H1 (cell line): Measurements from ENCODE around the gene EDA. TPM values are rescaled to one million over a fixed set of nuclear protein-coding genes. Genes with fewer than 3 reads are reported as not detected.
A peak's percentile ranks its signal among the peaks of the same experiment; 100 is the strongest.

ENCODE experiments used
- CTCF ChIA-PET: fragments of 300-600 bp; sonication (Branson Sonifier 250); formaldehyde crosslinking; loops from one replicate; lab custom pipeline; 2021; ENCODE audit not compliant: partially characterized antibody; lab: Charles Lee
- POLR2A ChIA-PET: fragments of 300-600 bp; sonication (Branson Sonifier 250); formaldehyde crosslinking; loops from one replicate; lab custom pipeline; 2021; ENCODE audit warnings: inconsistent platforms; ENCODE audit not compliant: partially characterized antibody; lab: Charles Lee
- DNase-seq, 2 experiments: peaks; one replicate each; pipeline versions ENCODE4 v3.0.0 to v3.0.0-alpha.2; 2010 to 2022; ENCODE audit warnings: low spot score in 2 of 2, low read depth in 1 of 2, mixed read lengths in 1 of 2
- FAIRE-seq: peaks from 2 replicates; lab custom pipeline; 2011; peaks lifted over from hg19 to GRCh38; lab: Jason Lieb, UNC
- H2AFZ ChIP-seq: 2 replicates; pipeline ENCODE4 v1.8.1; 2012; ENCODE audit warnings: low read length, inconsistent platforms
- H2AK5ac ChIP-seq: 2 replicates; pipeline ENCODE4 v1.6.1; 2013; ENCODE audit warnings: low read depth, low read length
- H2BK120ac ChIP-seq: replicated peaks from 2 replicates; pipeline ENCODE3; 2013; ENCODE audit warnings: low read depth, low read length, inconsistent platforms
- H2BK12ac ChIP-seq: 2 replicates; pipeline ENCODE4 v1.6.1; 2013; ENCODE audit warnings: low read depth, low read length
- H2BK15ac ChIP-seq: 2 replicates; pipeline ENCODE4 v1.6.1; 2013; ENCODE audit warnings: low read length
- H2BK20ac ChIP-seq: 2 replicates; pipeline ENCODE4 v1.6.1; 2013; ENCODE audit warnings: low read length
- H2BK5ac ChIP-seq: 2 replicates; pipeline ENCODE4 v1.6.1; 2013; ENCODE audit warnings: low read depth, low read length
- H3K14ac ChIP-seq: 2 replicates; pipeline ENCODE4 v1.6.1; 2013; ENCODE audit warnings: inconsistent platforms; ENCODE audit not compliant: insufficient read length
- H3K18ac ChIP-seq: 2 replicates; pipeline ENCODE4 v1.6.1; 2013; ENCODE audit warnings: low read length; ENCODE audit errors: extremely low read depth
- H3K23ac ChIP-seq: 2 replicates; pipeline ENCODE4 v1.6.1; 2013; ENCODE audit warnings: inconsistent platforms; ENCODE audit not compliant: insufficient read length
- H3K23me2 ChIP-seq: 2 replicates; pipeline ENCODE4 v1.6.1; 2013; ENCODE audit warnings: low read depth, low read length
- H3K27ac ChIP-seq: 2 replicates; pipeline ENCODE4 v1.6.1; 2011; ENCODE audit warnings: low read depth, low read length, inconsistent platforms
- H3K27me3 ChIP-seq, 4 experiments: replicated peaks in 1 of 4; 1 replicate in 1 of 4; 2 replicates in 3 of 4; pipeline versions ENCODE4 v1.6.1 to v1.8.1; 2011 to 2013; ENCODE audit warnings: low read length in 3 of 4, mild to moderate bottlenecking in 3 of 4, inconsistent platforms in 2 of 4, mixed read lengths in 2 of 4, moderate library complexity in 1 of 4; ENCODE audit not compliant: control insufficient read depth in 3 of 4, insufficient read depth in 3 of 4; ENCODE audit errors: extremely low read depth in 1 of 4
- H3K36me3 ChIP-seq, 4 experiments: 2 replicates each; pipeline versions ENCODE4 v1.6.1 to v1.8.1; 2011 to 2013; ENCODE audit warnings: mild to moderate bottlenecking in 4 of 4, low read length in 3 of 4, moderate library complexity in 2 of 4, control low read depth in 1 of 4, inconsistent platforms in 1 of 4; ENCODE audit not compliant: insufficient read depth in 4 of 4, control insufficient read depth in 2 of 4
- H3K4ac ChIP-seq: replicated peaks from 2 replicates; pipeline ENCODE3; 2013; ENCODE audit warnings: low read length, low read depth, mixed read lengths, inconsistent platforms; ENCODE audit not compliant: insufficient read length
- H3K4me1 ChIP-seq, 4 experiments: replicated peaks in 1 of 4; 1 replicate in 1 of 4; 2 replicates in 3 of 4; pipeline versions ENCODE4 v1.6.1 to v1.8.1; 2011 to 2013; ENCODE audit warnings: low read length in 3 of 4, inconsistent platforms in 2 of 4, mixed read lengths in 1 of 4; ENCODE audit not compliant: insufficient read depth in 4 of 4, control insufficient read depth in 3 of 4
- H3K4me2 ChIP-seq, 2 experiments: 2 replicates each; pipeline versions ENCODE4 v1.6.1 to v1.8.1; 2011 to 2013; ENCODE audit warnings: low read depth in 2 of 2, low read length in 2 of 2, control low read depth in 1 of 2, inconsistent platforms in 1 of 2, mild to moderate bottlenecking in 1 of 2; ENCODE audit not compliant: insufficient read depth in 1 of 2
- H3K4me3 ChIP-seq, 4 experiments: fragments of 200-600, 300-600 bp in 1 of 4; sonication (generic), shearing (Covaris generic), sonication (Bioruptor Twin) in 1 of 4; 2 replicates each; pipeline versions ENCODE4 v1.5.1 to v1.8.1; 2011 to 2016; ENCODE audit warnings: low read length in 4 of 4, low read depth in 3 of 4, control low read depth in 2 of 4, inconsistent platforms in 2 of 4, mild to moderate bottlenecking in 2 of 4, mixed read lengths in 1 of 4, moderate library complexity in 1 of 4; ENCODE audit not compliant: insufficient read depth in 2 of 4; ENCODE audit errors: extremely low read depth in 1 of 4
- H3K56ac ChIP-seq: replicated peaks from 2 replicates; pipeline ENCODE3; 2013; ENCODE audit warnings: low read depth, mild to moderate bottlenecking, mixed read lengths, low read length, inconsistent platforms; ENCODE audit not compliant: insufficient read length
- H3K79me1 ChIP-seq: 2 replicates; pipeline ENCODE4 v1.6.1; 2013; ENCODE audit warnings: low read depth, low read length, control low read depth
- H3K79me2 ChIP-seq, 2 experiments: 2 replicates each; pipeline versions ENCODE4 v1.6.1 to v1.8.1; 2012 to 2013; ENCODE audit warnings: low read length in 2 of 2, mild to moderate bottlenecking in 2 of 2, inconsistent platforms in 1 of 2; ENCODE audit not compliant: insufficient read depth in 2 of 2, control insufficient read depth in 1 of 2
- H3K9ac ChIP-seq, 4 experiments: replicated peaks in 1 of 4; 1 replicate in 1 of 4; 2 replicates in 3 of 4; pipeline versions ENCODE4 v1.6.1 to v1.8.1; 2011 to 2013; ENCODE audit warnings: low read depth in 3 of 4, low read length in 3 of 4, control low read depth in 2 of 4, mild to moderate bottlenecking in 2 of 4, moderate library complexity in 2 of 4, inconsistent platforms in 1 of 4; ENCODE audit errors: extremely low read depth in 1 of 4
- H3K9me3 ChIP-seq, 2 experiments: 2 replicates each; pipeline versions ENCODE4 v1.6.1 to v1.8.1; 2012 to 2013; ENCODE audit warnings: mild to moderate bottlenecking in 2 of 2, moderate library complexity in 2 of 2, control low read depth in 1 of 2, inconsistent platforms in 1 of 2, low read depth in 1 of 2, low read length in 1 of 2, mixed read lengths in 1 of 2; ENCODE audit not compliant: insufficient read depth in 2 of 2
- H4K20me1 ChIP-seq, 2 experiments: replicated peaks in 1 of 2; 2 replicates each; pipeline versions ENCODE3 to v1.8.1; 2011 to 2013; ENCODE audit warnings: inconsistent platforms in 2 of 2, low read length in 2 of 2, mild to moderate bottlenecking in 1 of 2; ENCODE audit not compliant: insufficient read depth in 2 of 2, control insufficient read depth in 1 of 2
- H4K5ac ChIP-seq: 2 replicates; pipeline ENCODE4 v1.6.1; 2013; ENCODE audit warnings: low read length, low read depth, mixed read lengths, inconsistent platforms; ENCODE audit not compliant: insufficient read length
- H4K8ac ChIP-seq: 2 replicates; pipeline ENCODE4 v1.8.0; 2013; ENCODE audit warnings: mild to moderate bottlenecking, moderate library complexity, low read length, inconsistent platforms; ENCODE audit not compliant: insufficient read depth; ENCODE audit errors: extremely low read depth
- H4K91ac ChIP-seq: replicated peaks from 2 replicates; pipeline ENCODE3; 2013; ENCODE audit warnings: low read length, mixed read lengths, inconsistent platforms; ENCODE audit not compliant: insufficient read length
- CHD2 ChIP-seq: IDR thresholded peaks from 2 replicates; pipeline ENCODE4 v1.6.1; 2012; ENCODE audit warnings: low read length, improper control_type of control experiment
- WGBS, 2 experiments: shearing (Covaris generic) in 1 of 2; methylation state at CpG; one replicate each; pipeline versions ENCODE4 v1.1.6 to v1.1.7; 2013 to 2015; ENCODE audit warnings: low lambda C conversion rate in 2 of 2, mixed read lengths in 2 of 2, inconsistent platforms in 1 of 2, low coverage in 1 of 2, missing lambda C conversion rate in 1 of 2; ENCODE audit not compliant: insufficient replicate concordance in 2 of 2, insufficient coverage in 1 of 2, insufficient read length in 1 of 2; ENCODE audit errors: extremely low coverage in 1 of 2, missing lambda C conversion rate in 1 of 2; 5-methylcytosine and 5-hydroxymethylcytosine counted together
- polyA plus RNA-seq, 7 experiments: library from polyadenylated mRNA; depleted of rRNA in 3 of 7; stranded (reverse) in 5 of 7; unstranded in 2 of 7; fragments of >200 nt in 5 of 7; fragments of 200-250 nt in 2 of 7; gene quantifications; 1 replicate in 5 of 7; 2 replicates in 1 of 7; 4 replicates in 1 of 7; pipeline versions ENCODE4 v1.2.1 to v1.2.3, GENCODE V29; 2011 to 2013; ENCODE audit warnings: missing spikeins in 2 of 7, mixed read lengths in 2 of 7
- total RNA-seq: library from RNA; stranded (reverse); fragmentation: NEBNext Ultra II Directional; extraction: Animal tissue kit (Norgen Biotek cat#: 25700); gene quantifications from 2 replicates; pipeline ENCODE4 v1.2.1, GENCODE V29; 2021

The EDA gene
- total and polyA plus RNA-seq, 2 of the 8 experiments (the other 6 are each of a cell fraction or from before 2014, with no cell fraction given): 7.5 to 10.5 TPM

- H3K4ac ChIP-seq: no peak overlapping the region
- H3K9me3 ChIP-seq: no peaks in the 10 kb centered on the region; a peak in 1 of 4 replicates
- no peaks in the 10 kb centered on the region for H4K20me1 ChIP-seq
- H2BK20ac ChIP-seq: no peak overlapping the region
- H3K36me3 ChIP-seq: no peaks in the 10 kb centered on the region
- no peaks in the 10 kb centered on the region for H3K79me1 ChIP-seq
- no peaks in the 10 kb centered on the region; a peak in 1 of 4 replicates for H3K79me2 ChIP-seq
- no peak overlapping the region for H2BK12ac ChIP-seq
- DNase-seq (no peak), FAIRE-seq (no peak)
- WGBS, 2 experiments: 8% methylated on average over 2 of the region's 2 CpGs; no CpG with 5 or more reads in 1 of the 2 experiments
- H3K23ac ChIP-seq: no peak overlapping the region
- H3K56ac ChIP-seq: no peak overlapping the region
- no peaks in the 10 kb centered on the region for H3K27me3 ChIP-seq
- CTCF ChIA-PET: no interaction called here
- no peak overlapping the region for H2BK15ac ChIP-seq
- H3K14ac ChIP-seq: no peak overlapping the region
- H2AFZ ChIP-seq: no peak overlapping the region
- H2AK5ac ChIP-seq: no peak overlapping the region
- H2BK5ac ChIP-seq: 0 out of 2 replicates have a peak overlapping the region, but pooled peaks have one; percentile 60
- H2BK120ac ChIP-seq: no peak overlapping the region
- peaks cover 0 to 3% (median under 1%) of the 10 kb centered on the region in 4 experiments; a peak in 2 of 7 replicates for H3K4me1 ChIP-seq
- no peak overlapping the region; the same call in 1 of the 2 replicates for H3K18ac ChIP-seq
- H3K23me2 ChIP-seq: no peaks in the 10 kb centered on the region
- POLR2A ChIA-PET: no interaction called here
- no peak overlapping the region for H3K9ac ChIP-seq
- H4K91ac ChIP-seq: no peak overlapping the region
- no peak overlapping the region for H4K8ac ChIP-seq
- peak overlapping the region in 1 of 4 experiments; percentile 24; a peak in 1 of 8 replicates for H3K4me3 ChIP-seq
- no peak overlapping the region for H3K27ac ChIP-seq
- peak overlapping the region; percentile 21 to 45; a peak in 2 of 4 replicates for H3K4me2 ChIP-seq
- H4K5ac ChIP-seq: no peak overlapping the region
- no peak for TF ChIP-seq CHD2
Observed at GRCh38 chrX:69705818-69706217, 89.9 kb downstream of the EDA start.
